ENCODE results near the gene FRMD5.

GRCh38 chr15:43824302-43825246 is 370.5 kb downstream of the FRMD5 start, which contains the start of gene MFAP1:
- no peak for TF ChIP-seq CTCF (IDR thresholded peaks at IDR 0.05; ENCODE audit: borderline replicate concordance, extremely low read depth, low read length, poor library complexity, severe bottlenecking)
- TF ChIP-seq EZH2 (IDR thresholded peaks at IDR 0.05; ENCODE audit: borderline replicate concordance, low read depth, low read length, severe bottlenecking): no peak
